Measurements from ENCODE around the gene SLC35D1.
"Not testable (repeated sequence)": the region's sequence is repeated elsewhere in the genome, so short reads cannot be mapped to it uniquely, and the experiment has no call there.

Gene SLC35D1

GRCh38 chr1:67053785-67054772, at the start of gene SLC35D1:
SLC35D1 (minus strand) TSS chr1:67054148; CDS start chr1:67054013, 135 bp downstream.
- peak; percentile 55 for DNase-seq

DNA sequence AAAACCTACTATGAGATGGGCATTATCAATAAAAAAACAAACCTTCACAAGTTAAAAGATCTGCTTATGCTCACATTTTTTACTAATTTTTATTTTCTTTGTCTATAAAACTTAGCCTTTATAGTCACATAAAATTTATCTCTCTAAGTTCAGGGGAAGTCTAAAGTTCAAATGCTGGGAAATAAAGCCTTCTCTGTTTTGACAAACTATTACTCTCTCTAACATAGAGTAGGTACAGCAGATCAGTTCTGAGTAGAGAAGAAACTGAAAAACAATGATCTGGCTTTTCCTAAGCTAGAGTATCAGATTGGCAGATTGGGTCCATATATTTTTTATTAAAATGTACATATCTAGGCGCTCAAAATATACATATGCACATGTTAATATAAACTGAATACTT, 49.6 kb upstream of the SLC35D1 start:
- no peak for DNase-seq

DNA sequence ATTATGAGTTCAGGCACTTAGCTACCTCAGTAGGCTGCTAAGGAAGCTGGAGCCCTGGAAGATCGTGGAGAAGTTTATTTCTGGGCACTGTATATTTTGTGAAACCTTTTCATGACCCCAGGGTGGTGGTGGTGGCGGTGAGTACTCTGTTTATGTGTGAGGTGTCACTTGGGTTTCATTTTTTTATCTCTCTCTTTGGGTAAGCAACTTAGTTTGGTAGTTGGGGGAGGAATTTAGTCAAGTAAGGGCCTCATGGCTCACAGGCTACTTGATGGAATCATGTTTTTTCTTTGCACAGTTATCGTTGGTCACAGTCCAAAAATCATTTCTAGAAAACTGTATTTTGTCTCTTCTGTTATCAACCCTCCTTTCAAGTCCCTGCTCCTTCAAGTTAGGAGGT, 46.9 kb upstream of the SLC35D1 start:
- no peak for DNase-seq

DNA sequence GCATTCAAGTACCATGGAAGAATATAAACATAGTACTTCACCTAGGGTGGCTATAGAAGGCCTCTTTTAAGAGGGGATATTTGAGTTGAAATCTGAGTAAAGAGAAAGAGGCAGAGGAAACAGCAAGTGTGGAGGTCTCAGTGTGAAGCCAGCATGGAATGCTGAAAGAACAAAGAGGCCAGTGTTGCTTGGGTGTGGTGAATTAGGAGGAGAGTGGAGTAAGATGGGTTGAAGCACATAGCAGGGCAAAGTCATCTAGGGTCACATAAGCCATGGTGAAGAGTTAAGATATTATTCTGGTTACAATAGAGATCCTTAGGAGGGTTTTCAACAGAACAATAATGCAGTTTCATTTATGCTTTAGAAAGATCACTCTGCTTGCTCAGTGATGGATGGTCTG, 43.4 kb upstream of the SLC35D1 start:
- DNase-seq, result no peak

DNA sequence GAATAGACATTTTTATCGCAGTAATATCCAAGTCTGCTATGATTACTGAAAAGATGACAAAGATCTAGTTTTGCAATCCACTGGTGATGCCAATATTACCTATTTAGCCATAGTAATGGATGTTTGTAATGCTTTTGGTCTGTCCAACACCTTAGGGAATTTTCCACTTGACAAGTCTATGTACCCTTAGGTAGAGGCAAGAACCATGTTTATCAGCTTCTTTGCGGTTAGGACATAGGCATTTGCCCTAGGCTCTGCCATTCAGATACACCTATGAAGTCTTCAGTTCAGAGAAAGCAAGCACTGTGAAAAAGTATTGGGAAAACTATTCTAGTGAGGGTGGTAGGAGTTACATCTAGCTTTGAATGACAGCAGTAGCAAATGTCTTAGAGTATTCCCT, 40.2 kb upstream of the SLC35D1 start:
- no peak for DNase-seq

DNA sequence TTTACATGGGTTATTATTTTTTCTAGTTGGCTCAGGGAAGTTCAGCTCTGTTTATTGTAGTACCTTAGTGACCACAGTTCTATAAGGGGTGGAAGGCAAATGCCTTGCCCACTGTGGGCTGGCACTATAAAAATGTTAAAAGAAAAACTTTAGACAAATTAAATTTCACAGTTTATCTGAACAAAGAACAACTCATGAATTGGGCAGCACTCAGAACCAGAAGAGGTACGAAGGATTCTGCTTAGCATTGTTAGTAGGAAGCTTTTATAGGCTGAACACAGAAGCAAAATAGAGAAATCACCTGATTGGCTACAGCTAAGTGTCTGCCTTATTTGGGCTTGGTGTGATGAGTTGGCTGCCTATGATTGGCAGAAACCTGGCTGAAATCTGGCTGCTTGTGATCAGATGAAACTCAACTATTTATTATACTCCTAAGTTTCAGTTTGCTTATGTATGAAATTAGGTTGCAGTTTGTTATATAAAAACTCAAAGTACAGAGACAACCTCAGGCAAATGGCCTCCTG, 35.8 kb upstream of the SLC35D1 start:
- DNase-seq, result no peak

- no peak for DNase-seq
Observed at GRCh38 chr1:67088440-67088839, 34.5 kb upstream of the SLC35D1 start.

GRCh38 chr1:67085326-67085725, 31.4 kb upstream of the SLC35D1 start:
- DNase-seq, result no peak

GRCh38 chr1:67084765-67085318, 30.9 kb upstream of the SLC35D1 start:
- no peak for DNase-seq

DNA sequence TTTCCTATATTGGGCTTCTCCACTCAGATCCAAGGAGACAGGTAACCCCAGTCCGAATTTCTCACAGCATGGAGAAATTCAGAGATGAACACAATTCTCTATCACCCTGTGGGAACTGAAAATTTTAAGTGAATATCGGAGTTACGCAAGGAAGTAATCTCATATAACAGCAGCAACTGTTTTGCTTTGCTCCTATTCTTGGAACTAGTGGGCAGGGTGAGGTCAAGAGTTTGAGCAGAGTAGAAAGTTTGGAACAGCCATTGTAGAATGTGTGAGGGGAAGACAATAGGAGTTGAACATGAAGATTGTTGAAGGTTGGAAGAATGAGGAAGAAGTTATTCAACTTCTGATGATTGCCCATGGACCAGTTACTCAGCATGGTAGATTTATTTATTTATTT, 24.3 kb upstream of the SLC35D1 start:
- DNase-seq, result no peak

DNA sequence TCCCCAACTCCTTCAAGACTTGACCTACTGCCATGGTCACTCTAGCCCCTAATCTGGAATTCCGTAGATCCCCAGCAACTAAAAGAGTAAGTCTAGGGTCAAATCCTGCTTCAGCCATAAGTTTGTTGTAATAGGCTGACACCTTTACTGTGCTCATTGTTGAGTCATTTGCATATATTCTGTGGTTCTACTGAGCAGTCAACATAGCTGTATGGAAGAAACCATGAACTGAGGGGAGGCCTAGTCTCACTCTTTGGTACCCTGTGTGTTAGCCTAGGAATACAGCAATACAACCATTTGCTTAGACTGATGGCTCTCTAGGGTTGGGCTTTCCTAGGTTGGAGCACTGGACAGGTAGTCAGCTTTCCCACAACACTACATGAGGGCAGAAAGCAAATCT, 23.6 kb upstream of the SLC35D1 start:
- no peak for DNase-seq

DNA sequence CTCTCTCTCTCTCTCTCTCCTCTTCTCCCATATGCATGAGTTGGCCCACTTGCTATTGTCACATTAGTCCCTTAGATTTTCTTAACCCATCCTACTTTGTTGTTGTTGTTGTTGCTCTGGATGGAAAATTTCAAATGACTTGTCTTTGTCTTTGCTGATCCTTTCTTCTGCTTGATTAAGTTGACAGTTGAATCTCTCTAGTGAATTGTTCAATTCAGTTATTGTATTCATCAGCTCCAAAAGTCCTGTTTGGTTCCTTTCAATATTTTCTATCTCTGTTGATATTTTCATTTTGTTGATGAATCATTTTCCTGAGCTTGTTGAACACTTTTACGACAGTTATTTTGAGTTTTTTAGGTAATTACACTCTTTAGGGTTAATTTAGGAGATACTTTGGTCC, 18.8 kb upstream of the SLC35D1 start:
- DNase-seq, result no peak

DNA sequence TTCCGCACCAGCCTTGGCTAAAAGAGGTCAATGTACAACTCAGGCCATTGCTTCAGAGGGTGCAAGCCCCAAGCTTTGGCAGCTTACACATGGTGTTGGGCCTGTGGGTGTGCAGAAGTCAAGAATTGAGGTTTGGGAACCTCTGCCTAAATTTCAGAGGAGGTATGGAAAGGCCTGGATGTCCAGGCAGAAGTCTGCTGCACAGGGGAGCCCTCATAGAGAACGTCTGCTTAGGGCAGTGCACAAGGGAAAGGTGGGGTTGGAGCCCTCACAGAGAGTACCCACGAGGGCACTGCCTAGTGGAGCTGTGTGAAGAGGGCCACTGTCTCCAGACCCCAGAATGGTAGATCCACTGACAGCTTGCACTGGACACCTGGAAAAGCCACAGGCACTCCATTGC, 13.7 kb upstream of the SLC35D1 start:
- DNase-seq, result not testable (repeated sequence)

GRCh38 chr1:67062412-67062811, 8.5 kb upstream of the SLC35D1 start:
- no peak for DNase-seq

- DNase-seq, result no peak
Observed at GRCh38 chr1:67061266-67061665, 7.3 kb upstream of the SLC35D1 start.

DNA sequence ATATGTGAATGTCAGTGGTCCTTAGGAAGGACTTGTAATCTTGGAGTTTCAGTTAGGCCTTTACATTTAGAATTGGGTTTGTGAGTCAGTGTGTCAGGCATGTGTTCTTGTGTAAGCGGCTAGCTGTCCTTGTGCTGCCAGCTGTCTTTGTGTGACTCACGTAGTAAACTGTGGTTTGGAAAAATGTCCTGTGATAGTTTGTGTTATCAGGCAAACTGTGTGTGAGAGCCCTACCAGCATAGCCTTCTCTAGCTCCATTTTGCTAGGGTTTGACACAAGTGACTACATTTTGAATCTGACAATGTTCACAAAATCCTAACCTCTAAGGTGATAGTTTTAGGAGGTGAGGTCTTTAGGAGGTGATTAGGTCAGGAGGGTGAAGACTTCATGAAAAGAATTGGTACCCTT, 6.9 kb upstream of the SLC35D1 start:
- DNase-seq, result no peak

GRCh38 chr1:67059346-67059745, 5.4 kb upstream of the SLC35D1 start:
- DNase-seq, result no peak

- no peak for DNase-seq
Observed at GRCh38 chr1:67058761-67059160, 4.8 kb upstream of the SLC35D1 start.

DNA sequence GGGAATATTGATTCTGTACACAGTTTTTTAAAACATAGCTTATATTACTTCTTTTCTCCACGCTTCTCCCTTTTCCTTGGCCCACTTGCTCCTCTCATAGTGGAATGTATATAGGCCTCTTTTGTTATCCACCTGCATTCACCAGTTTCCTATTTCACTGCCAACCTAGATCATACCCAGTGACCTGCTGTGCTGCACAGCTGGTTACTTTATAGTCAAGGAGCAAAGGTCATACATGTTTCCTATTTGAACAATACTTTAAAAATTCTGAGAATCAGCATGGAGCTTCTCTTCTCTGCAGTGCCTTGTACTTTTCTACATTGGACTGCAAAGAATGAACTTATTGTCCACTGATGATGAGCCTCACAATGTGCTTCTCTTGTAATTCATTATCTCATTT, 4.3 kb upstream of the SLC35D1 start:
- no peak for DNase-seq

GRCh38 chr1:67053535-67053784, 488 bp downstream of the SLC35D1 start:
- no peak for DNase-seq

- DNase-seq, result no peak
Observed at GRCh38 chr1:67052741-67053534, 1.0 kb downstream of the SLC35D1 start.

- no peak for DNase-seq
Observed at GRCh38 chr1:67051196-67051595, 2.8 kb downstream of the SLC35D1 start.

GRCh38 chr1:67044631-67045270, 9.2 kb downstream of the SLC35D1 start:
- DNase-seq, result no peak

Measured in NCI-H524 treated with DMSO at 0.1 percent for 48 hours (cell line).